PC-3 (cell line): ENCODE measurements around the gene TFF2. TPM values are rescaled to one million over a fixed set of nuclear protein-coding genes. Genes with fewer than 3 reads are reported as not detected.

Experiments used
- ATAC-seq: fragments of 200-7000 bp; cut with Tn5 transposase; 2 replicates; pipeline ENCODE4 v1.9.1; 2020; ENCODE audit warnings: mild to moderate bottlenecking, moderate library complexity
- BruUV-seq: library from RNA; stranded (reverse); fragments of 400-500 nt; replicated peaks from 2 replicates; lab custom pipeline; 2021; lab: Mats Ljungman, UMichigan
- CTCF ChIA-PET: fragments of 300-600 bp; sonication (Branson Sonifier 250); formaldehyde crosslinking; loops from one replicate; lab custom pipeline; 2022; ENCODE audit warnings: antibody characterized with exemption; lab: Charles Lee
- POLR2A ChIA-PET: fragments of 300-600 bp; sonication (Branson Sonifier 250); formaldehyde crosslinking; loops from one replicate; lab custom pipeline; 2022; ENCODE audit warnings: antibody characterized with exemption; ENCODE audit not compliant: unreplicated experiment; lab: Charles Lee
- DNase-seq: peaks from one replicate; pipeline ENCODE4 v3.0.0-alpha.2; 2015
- H2AFZ ChIP-seq: fragments of 300-600 bp; sonication (generic); 2 replicates; pipeline ENCODE4 v1.6.0; 2016; ENCODE audit warnings: antibody characterized with exemption, low read length
- H3F3A ChIP-seq: fragments of 300-600 bp; sonication (generic); one replicate; pipeline ENCODE4 v1.6.0; 2017; ENCODE audit warnings: antibody characterized with exemption, low read length, control low read depth, mild to moderate bottlenecking; ENCODE audit not compliant: unreplicated experiment
- H3K27ac ChIP-seq: fragments of 300-600 bp; sonication (generic); 2 replicates; pipeline ENCODE4 v1.5.1; 2016; ENCODE audit warnings: mild to moderate bottlenecking, low read length
- H3K27me3 ChIP-seq: fragments of 300-600 bp; sonication (generic); 2 replicates; pipeline ENCODE4 v1.6.1; 2016; ENCODE audit warnings: low read length, mixed read lengths
- H3K36me3 ChIP-seq: fragments of 300-600 bp; sonication (generic); 2 replicates; pipeline ENCODE4 v1.6.1; 2016; ENCODE audit warnings: low read depth, mixed run types, low read length, mixed read lengths
- H3K4me1 ChIP-seq: fragments of 300-600 bp; sonication (generic); 2 replicates; pipeline ENCODE4 v1.5.1; 2016; ENCODE audit warnings: low read length; ENCODE audit not compliant: insufficient read depth
- H3K4me2 ChIP-seq: fragments of 300-600 bp; sonication (generic); 2 replicates; pipeline ENCODE4 v1.6.0; 2016; ENCODE audit warnings: low read length
- H3K4me3 ChIP-seq: fragments of 300-600 bp; sonication (generic); 2 replicates; pipeline ENCODE4 v1.5.1; 2016; ENCODE audit warnings: mild to moderate bottlenecking, low read length, mixed read lengths
- H3K79me2 ChIP-seq: fragments of 300-600 bp; sonication (generic); 2 replicates; pipeline ENCODE4 v1.6.1; 2017; ENCODE audit warnings: low read length, mixed read lengths
- H3K9ac ChIP-seq: fragments of 300-600 bp; sonication (generic); 2 replicates; pipeline ENCODE4 v1.6.0; 2016; ENCODE audit warnings: mild to moderate bottlenecking, low read length
- H3K9me2 ChIP-seq: fragments of 300-600 bp; sonication (generic); replicated peaks from 2 replicates; pipeline ENCODE4 v1.6.1; 2016; ENCODE audit warnings: mixed run types, low read length, mixed read lengths
- H3K9me3 ChIP-seq: fragments of 300-600 bp; sonication (generic); 2 replicates; pipeline ENCODE4 v1.6.1; 2016; ENCODE audit warnings: low read length, mixed read lengths
- H4K20me1 ChIP-seq: fragments of 300-600 bp; sonication (generic); 2 replicates; pipeline ENCODE4 v1.6.1; 2016; ENCODE audit warnings: low read length, mixed read lengths
- EZH2 ChIP-seq: fragments of 300-600 bp; sonication (generic); IDR thresholded peaks from one replicate; pipeline ENCODE4 v1.6.1; 2017; ENCODE audit warnings: antibody characterized with exemption, mild to moderate bottlenecking, low read length; ENCODE audit not compliant: unreplicated experiment
- EZH2phosphoT487 ChIP-seq: fragments of 300-600 bp; sonication (generic); IDR thresholded peaks from 2 replicates; pipeline ENCODE4 v1.6.1; 2018; ENCODE audit warnings: mild to moderate bottlenecking, antibody characterized with exemption, low read length, borderline replicate concordance
- intact Hi-C: fragments of 100-400 bp; cut with micrococcal nuclease; formaldehyde crosslinking; loops from 2 replicates; pipeline ENCODE4 v1.9.0; 2023
- total RNA-seq: library from RNA; depleted of rRNA; stranded (reverse); fragments of >200 nt; gene quantifications from 2 replicates; pipeline ENCODE4 v1.2.3, GENCODE V29; 2014
- TF ChIP-seq, protein P1 (sequence below): fragments of 300-600 bp; sonication (generic); conservative IDR thresholded peaks from 2 replicates; pipeline ENCODE4 v1.5.1; 2017; ENCODE audit warnings: antibody characterized with exemption, low read depth, mild to moderate bottlenecking, low read length

TFF2 gene
- total RNA-seq, 1 experiment from 2014 or later = 21.1 TPM

DNA sequence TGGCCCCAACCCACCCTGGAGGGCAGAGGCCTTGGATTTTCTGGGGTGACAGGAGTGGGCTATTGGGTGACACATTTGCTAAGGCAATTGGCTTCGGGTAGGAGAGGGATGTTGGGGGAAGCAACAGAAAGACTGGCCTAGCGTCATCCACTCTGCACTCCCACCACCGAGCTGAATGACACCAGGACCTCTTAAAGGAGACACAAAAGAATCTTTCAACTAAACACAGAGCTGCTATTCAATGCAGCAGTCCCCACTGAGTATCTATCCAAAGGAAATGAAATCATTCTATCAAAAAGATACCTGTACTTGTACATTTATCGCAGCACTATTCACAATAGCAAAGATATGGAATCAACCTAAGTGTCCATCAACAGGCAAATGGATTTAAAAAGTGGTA, 6.2 kb downstream of the TFF2 start:
- no TSS peak for BruUV-seq
- Histone ChIP-seq H3K4me1 (no peaks in the 10 kb centered on the region), H4K20me1 (no peaks in the 10 kb centered on the region), H3K9ac (no peak overlapping the region), H3K9me2 (no peaks in the 10 kb centered on the region), H3K4me2 (no peak overlapping the region), H3K79me2 (no peaks in the 10 kb centered on the region), H2AFZ (no peak overlapping the region), H3K9me3 (no peaks in the 10 kb centered on the region), H3K36me3 (no peaks in the 10 kb centered on the region), H3K4me3 (no peak overlapping the region), H3K27me3 (no peaks in the 10 kb centered on the region), H3F3A (no peaks in the 10 kb centered on the region), H3K27ac (no peak overlapping the region)
- TF ChIP-seq EZH2 = no peak
- TF ChIP-seq EZH2phosphoT487 = no peak
- TF ChIP-seq, protein P1, sequence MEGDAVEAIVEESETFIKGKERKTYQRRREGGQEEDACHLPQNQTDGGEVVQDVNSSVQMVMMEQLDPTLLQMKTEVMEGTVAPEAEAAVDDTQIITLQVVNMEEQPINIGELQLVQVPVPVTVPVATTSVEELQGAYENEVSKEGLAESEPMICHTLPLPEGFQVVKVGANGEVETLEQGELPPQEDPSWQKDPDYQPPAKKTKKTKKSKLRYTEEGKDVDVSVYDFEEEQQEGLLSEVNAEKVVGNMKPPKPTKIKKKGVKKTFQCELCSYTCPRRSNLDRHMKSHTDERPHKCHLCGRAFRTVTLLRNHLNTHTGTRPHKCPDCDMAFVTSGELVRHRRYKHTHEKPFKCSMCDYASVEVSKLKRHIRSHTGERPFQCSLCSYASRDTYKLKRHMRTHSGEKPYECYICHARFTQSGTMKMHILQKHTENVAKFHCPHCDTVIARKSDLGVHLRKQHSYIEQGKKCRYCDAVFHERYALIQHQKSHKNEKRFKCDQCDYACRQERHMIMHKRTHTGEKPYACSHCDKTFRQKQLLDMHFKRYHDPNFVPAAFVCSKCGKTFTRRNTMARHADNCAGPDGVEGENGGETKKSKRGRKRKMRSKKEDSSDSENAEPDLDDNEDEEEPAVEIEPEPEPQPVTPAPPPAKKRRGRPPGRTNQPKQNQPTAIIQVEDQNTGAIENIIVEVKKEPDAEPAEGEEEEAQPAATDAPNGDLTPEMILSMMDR = no peak
- ChIA-PET POLR2A (no interaction called here), CTCF (no interaction called here)
- DNase-seq (no peak), ATAC-seq (no peak)
- intact Hi-C loops = no loop called here

DNA sequence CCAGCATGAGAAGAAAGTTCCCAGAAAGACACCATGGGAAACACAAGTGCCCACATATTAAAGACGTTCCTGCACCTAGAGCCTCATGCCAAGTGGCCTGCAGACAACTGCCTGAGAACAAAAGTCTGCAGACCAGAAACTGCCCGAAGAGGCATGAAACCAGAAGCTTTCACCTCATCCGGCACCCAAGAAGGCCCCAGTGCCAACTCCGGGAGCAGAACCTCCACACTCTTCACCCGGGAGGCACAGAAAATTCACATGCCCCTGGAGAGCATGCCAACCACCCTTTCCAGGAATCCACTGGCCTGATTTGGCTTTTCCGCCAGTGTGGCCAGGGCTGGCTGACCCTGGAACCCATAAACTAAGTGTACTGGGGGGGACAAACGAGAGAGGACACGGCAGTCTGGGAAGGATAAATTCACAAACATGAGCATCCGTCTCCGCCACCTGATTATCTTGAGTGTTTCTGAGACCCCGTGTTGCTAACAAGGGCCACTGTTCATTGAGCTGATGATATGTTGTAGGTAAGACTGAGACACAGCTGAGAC, 6.8 kb downstream of the TFF2 start:
- CTCF ChIA-PET = no interaction called here
- intact Hi-C loops = no loop called here
- Histone ChIP-seq H3K4me3 (no peak overlapping the region), H3K9me2 (no peaks in the 10 kb centered on the region), H3K9me3 (no peaks in the 10 kb centered on the region), H3K27ac (no peak overlapping the region), H3K4me1 (no peaks in the 10 kb centered on the region; the same call in 1 of the 2 replicates), H3F3A (no peaks in the 10 kb centered on the region), H3K36me3 (no peaks in the 10 kb centered on the region), H4K20me1 (no peaks in the 10 kb centered on the region), H3K79me2 (no peaks in the 10 kb centered on the region), H3K9ac (no peak overlapping the region), H3K27me3 (no peaks in the 10 kb centered on the region), H3K4me2 (no peak overlapping the region), H2AFZ (no peak overlapping the region)
- BruUV-seq = no TSS peak
- TF ChIP-seq EZH2 = no peak
- TF ChIP-seq EZH2phosphoT487 = no peak
- TF ChIP-seq, protein P1 = no peak
- no peak for DNase-seq
- ATAC-seq = no peak
- POLR2A ChIA-PET = no interaction called here

DNA sequence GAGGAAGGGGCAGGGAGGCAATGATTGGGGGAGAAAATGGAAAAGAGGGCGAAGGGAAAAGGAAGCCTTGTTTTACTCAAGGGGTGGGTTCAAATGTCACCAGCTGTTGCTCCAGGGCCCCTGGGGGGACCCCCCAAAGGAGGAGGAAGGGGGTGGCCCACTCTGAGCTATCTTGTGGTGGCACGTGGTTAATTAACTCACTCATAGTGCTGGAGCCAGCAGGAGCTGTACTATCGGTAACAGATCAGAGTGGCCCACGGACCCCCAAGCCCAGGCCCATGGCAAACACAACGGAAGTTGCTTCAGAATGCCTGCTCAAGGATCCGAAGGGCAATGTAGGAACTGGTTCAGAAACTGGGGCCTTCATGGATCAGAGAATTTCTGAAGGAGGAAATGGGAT, 7.2 kb downstream of the TFF2 start:
- Histone ChIP-seq H3K27ac (no peak overlapping the region), H2AFZ (no peak overlapping the region), H3K4me3 (no peak overlapping the region), H3K9ac (no peak overlapping the region), H3K4me1 (peaks cover 5% of the 10 kb centered on the region), H3K27me3 (no peaks in the 10 kb centered on the region), H3K36me3 (no peaks in the 10 kb centered on the region), H4K20me1 (no peaks in the 10 kb centered on the region), H3K79me2 (no peaks in the 10 kb centered on the region), H3K9me3 (no peaks in the 10 kb centered on the region), H3K9me2 (no peaks in the 10 kb centered on the region), H3F3A (no peaks in the 10 kb centered on the region), H3K4me2 (no peak overlapping the region)
- CTCF ChIA-PET = no interaction called here
- intact Hi-C loops = no loop called here
- ATAC-seq (no peak), DNase-seq (no peak)
- POLR2A ChIA-PET = no interaction called here
- TF ChIP-seq, protein P1 = no peak
- TF ChIP-seq EZH2 (no peak), EZH2phosphoT487 (no peak)
- no TSS peak for BruUV-seq
